Stimulated activated CD4-positive, alpha-beta T cell treated with anti-CD3 and anti-CD28 coated beads, Interleukin-4, amount 100 ng/mL, for 1 hour (primary cell): ENCODE results near the gene MBD5.

Source experiments
- DNase-seq: peaks from one replicate; pipeline ENCODE4 v3.0.0-alpha.2; 2020

MBD5 gene

DNA sequence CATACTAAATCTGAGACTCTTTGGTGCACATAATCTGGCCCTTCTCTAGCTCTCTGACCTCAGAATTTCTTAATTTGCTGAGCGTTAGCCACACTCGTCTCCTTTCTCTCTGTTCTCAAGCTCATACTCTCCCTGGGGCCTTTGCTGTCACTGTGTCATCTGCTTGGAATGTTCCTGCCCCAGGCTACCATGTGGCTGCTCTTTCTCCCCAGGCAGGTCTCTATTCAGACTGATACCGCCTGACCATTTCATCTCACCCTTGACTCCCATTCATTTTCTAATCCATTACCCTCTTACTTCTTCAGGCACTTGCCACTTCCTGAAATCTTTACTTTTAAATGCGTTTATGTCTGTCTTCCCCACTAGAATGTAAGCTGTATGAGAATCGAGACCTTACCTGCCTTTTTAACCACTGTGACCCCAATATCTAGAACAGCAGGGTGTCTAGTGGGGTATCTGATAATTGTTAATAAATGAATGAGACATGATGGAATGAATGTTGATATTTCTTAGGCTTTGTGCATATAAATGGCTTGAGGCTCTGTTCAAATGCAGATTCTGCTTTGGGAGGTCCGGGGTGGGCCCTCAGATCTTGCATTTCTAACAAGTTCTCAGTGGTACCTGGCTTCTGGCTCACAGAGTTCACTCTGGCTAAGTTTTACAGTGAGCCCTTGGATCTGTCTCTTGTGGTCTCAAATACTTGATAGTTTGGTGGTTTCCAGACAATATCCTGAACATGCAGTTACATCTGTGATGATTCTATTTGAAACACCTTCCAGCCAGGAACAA is 533.8 kb downstream of the MBD5 start:
- DNase-seq, result no peak

DNA sequence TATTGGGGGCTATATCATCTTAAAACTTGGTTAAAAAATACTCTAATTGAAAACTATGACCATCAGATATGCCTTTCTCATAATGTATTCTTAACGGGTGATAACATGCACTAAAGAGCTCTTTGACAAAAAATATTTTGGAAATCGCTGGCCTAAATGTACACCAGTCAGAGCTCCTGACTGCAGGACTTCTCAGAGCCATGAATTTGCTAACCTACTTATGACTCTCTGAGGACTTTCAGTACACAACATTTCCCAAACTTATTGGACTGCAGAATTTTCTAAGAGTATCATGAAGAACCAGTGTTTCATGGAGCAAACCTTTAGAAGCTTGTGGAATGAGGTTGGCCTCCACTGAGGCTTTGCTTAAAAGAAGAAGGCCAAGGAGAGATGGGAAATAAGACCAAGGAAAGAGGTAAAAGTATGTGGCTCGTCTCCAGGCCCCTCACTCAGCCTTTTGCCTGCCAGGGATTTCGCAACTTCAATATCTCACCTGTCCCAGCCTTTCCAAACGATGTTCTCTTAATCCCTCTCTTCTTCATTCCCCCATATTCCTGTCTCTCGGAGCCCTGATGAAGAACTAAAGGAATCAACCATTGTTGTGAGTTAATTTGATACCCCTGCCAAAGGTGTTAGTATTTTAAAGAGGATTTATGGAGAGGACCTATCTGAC is 534.9 kb downstream of the MBD5 start:
- DNase-seq, result no peak

DNA sequence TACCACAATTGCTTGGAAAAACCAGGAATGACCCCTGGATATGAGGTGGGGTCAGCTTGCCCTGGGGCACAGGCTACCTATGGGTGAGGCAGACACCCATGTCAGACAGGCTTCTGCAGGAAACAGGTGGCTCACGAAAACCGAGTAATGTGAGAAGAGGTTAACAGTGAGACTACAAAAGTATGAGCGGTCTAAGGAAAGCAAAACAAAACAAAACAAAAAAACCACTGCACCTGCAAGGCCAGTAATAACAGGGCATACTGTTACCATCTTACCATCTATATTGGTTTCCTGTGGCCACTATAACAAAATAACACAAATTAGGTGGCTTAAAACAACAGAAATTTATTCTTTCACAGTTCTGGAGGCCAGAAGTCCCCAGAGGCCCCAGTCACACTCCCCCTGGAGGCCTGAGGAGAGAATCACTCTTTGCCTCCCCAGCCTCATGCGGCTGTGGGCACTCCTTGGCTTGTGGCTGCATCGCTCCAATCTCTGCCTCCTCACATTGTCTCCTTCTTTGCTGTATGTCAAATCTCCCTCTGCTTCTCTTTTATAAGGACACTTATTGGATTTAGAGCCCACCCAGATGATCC is 537.0 kb downstream of the MBD5 start:
- DNase-seq, result no peak

DNA sequence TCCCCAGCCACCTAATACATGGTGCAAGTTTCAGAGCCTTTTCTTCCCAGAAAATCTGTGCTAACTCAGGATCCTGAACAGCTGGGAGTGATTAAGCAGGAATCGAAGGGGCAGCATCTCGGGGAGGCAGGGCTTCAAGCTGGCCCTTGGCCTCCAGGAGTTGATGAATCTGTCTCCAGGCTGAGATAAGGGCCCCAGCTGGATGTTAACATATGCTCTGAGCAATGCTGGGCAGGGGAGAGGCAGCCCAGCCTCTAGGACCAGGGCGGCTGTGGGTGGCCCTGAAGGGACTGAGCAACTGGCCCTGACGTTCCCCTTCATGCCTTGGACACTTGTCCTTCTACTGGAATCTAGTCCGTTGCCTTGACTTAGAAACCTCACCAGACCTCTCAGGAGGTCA is 539.6 kb downstream of the MBD5 start:
- DNase-seq, result no peak

DNA sequence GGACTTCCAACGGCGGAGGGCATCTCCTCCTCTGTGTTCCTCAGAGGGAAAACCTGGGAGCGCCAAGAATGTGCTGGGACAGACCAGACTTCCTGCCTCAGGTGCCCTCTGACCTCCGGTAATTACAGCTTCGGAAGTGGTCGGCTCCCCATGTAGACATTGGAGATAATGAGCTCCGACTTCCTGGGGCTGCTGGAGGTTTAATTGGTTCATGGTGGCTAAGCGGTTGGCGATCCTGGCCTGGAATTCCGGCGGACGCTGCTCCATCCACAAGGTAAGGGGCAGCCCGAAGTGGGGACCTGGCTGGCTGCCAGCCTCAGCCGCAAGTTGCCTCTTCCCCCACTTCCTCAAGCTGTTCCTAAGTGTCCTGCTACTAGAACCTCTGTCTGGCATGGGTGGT is 540.5 kb downstream of the MBD5 start:
- DNase-seq, result no peak

DNA sequence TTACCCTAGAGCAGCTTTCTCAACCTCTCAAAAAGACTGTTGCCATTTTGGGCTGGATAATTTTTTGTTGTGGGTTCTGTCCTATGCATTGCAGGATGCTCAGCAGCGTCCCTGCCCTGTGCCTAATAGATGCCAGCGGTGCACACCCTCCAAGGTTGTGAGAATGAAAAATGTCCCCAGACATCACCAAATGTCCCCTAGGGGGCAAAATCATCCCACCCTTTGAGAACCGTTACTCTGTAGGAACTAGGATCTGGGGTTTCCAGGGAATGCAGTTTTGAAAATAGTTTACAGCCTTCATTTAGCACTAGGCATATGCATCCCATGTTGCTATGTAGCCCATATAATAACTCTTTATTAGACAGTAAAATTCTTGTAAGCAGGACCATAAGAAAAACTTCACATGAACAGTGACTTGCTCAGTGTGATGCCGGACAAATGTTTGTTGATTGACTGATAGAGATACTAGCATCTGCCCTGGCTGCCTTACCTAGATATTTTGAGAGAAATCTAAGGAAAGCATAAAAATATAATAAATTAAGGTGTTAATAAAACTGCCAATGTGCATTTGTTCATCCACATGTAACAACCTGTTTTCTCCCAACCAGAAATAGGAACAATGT is 544.5 kb downstream of the MBD5 start:
- no peak for DNase-seq
